ENCODE results near the gene RAB40AL. TPM values are rescaled to one million over a fixed set of nuclear protein-coding genes. Genes with fewer than 3 reads are reported as not detected.
"Not testable (repeated sequence)": the region's sequence is repeated elsewhere in the genome, so short reads cannot be mapped to it uniquely, and the experiment has no call there.

The RAB40AL gene, protein sequence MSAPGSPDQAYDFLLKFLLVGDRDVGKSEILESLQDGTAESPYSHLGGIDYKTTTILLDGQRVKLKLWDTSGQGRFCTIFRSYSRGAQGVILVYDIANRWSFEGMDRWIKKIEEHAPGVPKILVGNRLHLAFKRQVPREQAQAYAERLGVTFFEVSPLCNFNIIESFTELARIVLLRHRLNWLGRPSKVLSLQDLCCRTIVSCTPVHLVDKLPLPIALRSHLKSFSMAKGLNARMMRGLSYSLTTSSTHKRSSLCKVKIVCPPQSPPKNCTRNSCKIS
- polyA plus RNA-seq (2013, experiment 1 of 4): 0.65 TPM
- 0.21 TPM for polyA plus RNA-seq (2013, experiment 2 of 4)
- not detected for polyA plus RNA-seq (2013, experiment 3 of 4)
- polyA plus RNA-seq (2013, experiment 4 of 4): 0.69 TPM

DNA sequence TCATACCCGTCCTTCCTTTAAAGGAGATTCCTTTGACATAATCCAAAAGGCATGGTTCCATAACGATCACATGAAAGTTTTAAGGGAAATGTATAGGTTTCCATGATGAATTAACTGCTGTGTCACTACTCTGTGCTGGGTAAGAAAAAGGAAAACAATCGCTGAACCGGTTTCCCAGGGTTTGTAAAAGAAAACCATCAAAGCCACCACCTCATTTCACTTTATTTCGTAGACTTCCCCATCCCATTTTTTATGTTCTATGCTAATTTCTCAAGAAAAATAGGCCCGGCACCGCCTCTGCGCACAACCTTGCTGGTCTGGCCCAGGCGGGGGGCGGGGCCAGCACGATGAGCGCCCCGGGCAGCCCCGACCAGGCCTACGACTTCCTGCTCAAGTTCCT, at the start of gene RAB40AL:
RAB40AL (plus strand) TSS at position 301 of the 400 bp plus-strand sequence; CDS start at position 348, 47 bp downstream.
- H3K27me3 ChIP-seq (ENCODE audit: control insufficient read depth, insufficient read depth, low read length, poor library complexity, severe bottlenecking); H3K4me3 ChIP-seq (ENCODE audit: insufficient read depth, low read depth, low read length); H3K36me3 ChIP-seq (ENCODE audit: control insufficient read depth, insufficient read depth, low read length); H3K9me3 ChIP-seq (ENCODE audit: control insufficient read depth, low read length); H3K27ac ChIP-seq (ENCODE audit: insufficient read depth, low read depth, low read length, poor library complexity, severe bottlenecking); H3K4me1 ChIP-seq (ENCODE audit: control insufficient read depth, insufficient read depth, low read length): not testable (repeated sequence)
- WGBS, 2 experiments: 94 to 97% methylated on average over 13 of the region's 15 CpGs

DNA sequence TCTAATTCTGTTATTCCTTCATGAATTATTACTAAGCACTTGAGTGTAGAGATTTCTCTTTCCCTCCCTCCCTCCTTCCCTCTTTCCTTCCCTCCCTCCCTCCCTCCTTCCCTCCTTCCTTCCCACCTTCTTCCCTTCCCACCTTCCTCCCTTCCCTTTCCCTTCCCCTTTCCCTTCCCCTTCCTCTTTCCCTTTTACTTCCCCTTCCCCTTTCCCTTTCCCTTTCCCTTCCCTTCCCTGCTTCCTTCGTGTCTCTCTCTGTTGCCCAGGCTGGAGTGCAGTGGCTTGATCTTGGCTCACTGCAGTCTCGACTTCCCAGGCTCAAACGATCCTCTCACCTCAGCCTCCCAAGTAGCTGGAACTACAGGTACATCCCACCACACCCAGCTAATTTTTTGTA, 49.4 kb upstream of the RAB40AL start:
- WGBS, 2 experiments: 79 to 89% methylated on average over 2 to 3 of the region's 3 CpGs

DNA sequence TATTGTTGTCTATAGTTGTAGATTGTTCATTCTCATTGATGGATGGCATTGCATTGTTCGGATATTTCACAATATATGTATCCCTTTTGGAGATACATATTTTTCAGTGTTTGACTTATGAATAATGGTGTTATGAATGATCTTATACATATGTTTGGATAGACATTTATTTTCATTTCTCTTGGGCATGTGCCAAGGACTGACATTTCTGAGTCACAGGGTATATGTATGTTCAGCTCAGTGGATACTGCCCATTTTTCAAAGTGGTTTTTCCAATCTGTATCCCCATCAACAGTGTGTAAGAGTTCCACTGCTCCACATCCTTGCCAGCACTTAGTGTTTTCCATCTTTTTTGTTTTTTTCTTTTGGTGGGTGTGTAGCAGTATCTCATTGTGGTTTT, 45.0 kb upstream of the RAB40AL start:
- no peaks in the 10 kb centered on the region for H3K36me3 ChIP-seq (ENCODE audit: control insufficient read depth, insufficient read depth, low read length)
- H3K27me3 ChIP-seq (ENCODE audit: control insufficient read depth, insufficient read depth, low read length, poor library complexity, severe bottlenecking): no peaks in the 10 kb centered on the region
- H3K27ac ChIP-seq (ENCODE audit: insufficient read depth, low read depth, low read length, poor library complexity, severe bottlenecking): no peak overlapping the region
- no peaks in the 10 kb centered on the region for H3K9me3 ChIP-seq (ENCODE audit: control insufficient read depth, low read length)
- no peak overlapping the region for H3K4me3 ChIP-seq (ENCODE audit: insufficient read depth, low read depth, low read length)
- no peaks in the 10 kb centered on the region for H3K4me1 ChIP-seq (ENCODE audit: control insufficient read depth, insufficient read depth, low read length)
- 80% methylated on average over 1 of the region's 1 CpG; no CpG with 5 or more reads in 1 of the 2 experiments for WGBS, 2 experiments

More for the DNA sequence above, 49.4 kb upstream of the RAB40AL start:
- Histone ChIP-seq H3K36me3 (ENCODE audit: control insufficient read depth, insufficient read depth, low read length) (no peaks in the 10 kb centered on the region), H3K4me3 (ENCODE audit: insufficient read depth, low read depth, low read length) (no peak overlapping the region), H3K27ac (ENCODE audit: insufficient read depth, low read depth, low read length, poor library complexity, severe bottlenecking) (no peak overlapping the region), H3K9me3 (ENCODE audit: control insufficient read depth, low read length) (no peaks in the 10 kb centered on the region), H3K27me3 (ENCODE audit: control insufficient read depth, insufficient read depth, low read length, poor library complexity, severe bottlenecking) (no peaks in the 10 kb centered on the region), H3K4me1 (ENCODE audit: control insufficient read depth, insufficient read depth, low read length) (no peaks in the 10 kb centered on the region)

DNA sequence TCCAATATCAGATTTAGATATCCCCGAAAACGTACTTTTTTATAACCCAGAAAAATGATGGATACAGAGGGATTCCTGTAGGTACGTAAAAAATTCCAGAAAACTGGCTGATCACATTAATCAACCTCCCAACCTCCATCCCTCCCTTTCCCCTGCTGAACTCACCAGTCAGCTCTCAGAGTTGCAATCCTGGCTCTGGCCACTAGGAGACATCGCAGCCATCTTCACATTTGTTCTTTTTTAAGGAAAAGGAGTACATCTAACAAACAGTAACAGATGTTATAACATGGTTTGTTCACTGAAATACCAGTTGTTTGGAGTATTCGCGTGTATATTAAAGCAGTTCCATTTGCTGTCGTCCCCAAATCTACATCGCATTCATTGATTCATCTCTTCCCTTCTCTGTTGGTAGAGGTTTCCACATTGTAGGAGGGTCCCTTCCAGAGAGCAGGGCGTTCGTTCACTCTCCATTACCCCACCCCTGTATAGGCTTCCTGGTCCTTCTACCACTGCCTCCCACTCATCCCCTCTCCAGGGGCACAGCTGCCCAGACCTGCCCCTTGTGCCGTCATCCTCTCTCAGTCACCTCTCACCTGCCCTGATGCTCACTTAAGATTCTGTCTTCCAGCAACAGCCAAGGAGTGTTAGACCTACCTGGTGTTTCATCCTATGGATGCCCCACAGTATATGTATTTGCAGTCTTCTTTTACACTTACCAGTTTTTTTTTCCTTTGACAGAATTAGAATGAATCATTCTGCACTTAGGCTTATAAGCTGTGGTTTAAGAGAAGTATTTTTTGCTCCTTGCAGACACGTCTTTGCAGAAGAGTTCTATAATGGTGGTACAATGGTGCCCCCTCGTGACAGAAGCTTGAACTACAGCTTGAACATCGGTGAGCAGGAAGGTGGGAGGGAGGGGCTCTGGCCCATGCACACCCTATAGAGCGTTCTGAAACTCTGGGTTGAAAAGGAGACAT, 36.8 kb upstream of the RAB40AL start:
- no peaks in the 10 kb centered on the region for H3K27me3 ChIP-seq (ENCODE audit: control insufficient read depth, insufficient read depth, low read length, poor library complexity, severe bottlenecking)
- H3K27ac ChIP-seq (ENCODE audit: insufficient read depth, low read depth, low read length, poor library complexity, severe bottlenecking): no peak overlapping the region
- H3K4me1 ChIP-seq (ENCODE audit: control insufficient read depth, insufficient read depth, low read length): no peaks in the 10 kb centered on the region
- no peaks in the 10 kb centered on the region for H3K9me3 ChIP-seq (ENCODE audit: control insufficient read depth, low read length)
- no peaks in the 10 kb centered on the region for H3K36me3 ChIP-seq (ENCODE audit: control insufficient read depth, insufficient read depth, low read length)
- H3K4me3 ChIP-seq (ENCODE audit: insufficient read depth, low read depth, low read length): no peak overlapping the region
- 44 to 52% methylated on average over 8 to 14 of the region's 15 CpGs for WGBS, 2 experiments

DNA sequence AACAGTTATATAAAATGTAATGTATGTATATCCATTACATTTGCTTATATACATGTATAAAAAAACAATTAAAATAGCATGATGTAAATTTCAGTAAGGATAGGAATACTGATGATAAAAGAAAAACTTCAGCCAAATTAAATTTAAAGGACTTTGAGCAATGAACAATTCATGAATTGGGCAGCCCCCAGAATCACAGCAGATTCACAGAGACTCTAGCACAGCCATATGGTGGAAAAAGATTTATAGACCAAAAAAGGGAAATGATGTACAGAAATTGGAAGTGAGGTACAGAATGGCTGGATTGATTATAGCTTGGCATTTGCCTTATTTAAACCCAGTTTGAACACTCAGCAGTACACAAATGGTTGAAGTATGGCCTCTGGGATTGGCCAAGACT, 34.7 kb upstream of the RAB40AL start:
- H3K27me3 ChIP-seq (ENCODE audit: control insufficient read depth, insufficient read depth, low read length, poor library complexity, severe bottlenecking): no peaks in the 10 kb centered on the region
- no peak overlapping the region for H3K27ac ChIP-seq (ENCODE audit: insufficient read depth, low read depth, low read length, poor library complexity, severe bottlenecking)
- H3K36me3 ChIP-seq (ENCODE audit: control insufficient read depth, insufficient read depth, low read length): no peaks in the 10 kb centered on the region
- H3K9me3 ChIP-seq (ENCODE audit: control insufficient read depth, low read length): no peaks in the 10 kb centered on the region
- no peak overlapping the region for H3K4me3 ChIP-seq (ENCODE audit: insufficient read depth, low read depth, low read length)
- no peaks in the 10 kb centered on the region for H3K4me1 ChIP-seq (ENCODE audit: control insufficient read depth, insufficient read depth, low read length)

DNA sequence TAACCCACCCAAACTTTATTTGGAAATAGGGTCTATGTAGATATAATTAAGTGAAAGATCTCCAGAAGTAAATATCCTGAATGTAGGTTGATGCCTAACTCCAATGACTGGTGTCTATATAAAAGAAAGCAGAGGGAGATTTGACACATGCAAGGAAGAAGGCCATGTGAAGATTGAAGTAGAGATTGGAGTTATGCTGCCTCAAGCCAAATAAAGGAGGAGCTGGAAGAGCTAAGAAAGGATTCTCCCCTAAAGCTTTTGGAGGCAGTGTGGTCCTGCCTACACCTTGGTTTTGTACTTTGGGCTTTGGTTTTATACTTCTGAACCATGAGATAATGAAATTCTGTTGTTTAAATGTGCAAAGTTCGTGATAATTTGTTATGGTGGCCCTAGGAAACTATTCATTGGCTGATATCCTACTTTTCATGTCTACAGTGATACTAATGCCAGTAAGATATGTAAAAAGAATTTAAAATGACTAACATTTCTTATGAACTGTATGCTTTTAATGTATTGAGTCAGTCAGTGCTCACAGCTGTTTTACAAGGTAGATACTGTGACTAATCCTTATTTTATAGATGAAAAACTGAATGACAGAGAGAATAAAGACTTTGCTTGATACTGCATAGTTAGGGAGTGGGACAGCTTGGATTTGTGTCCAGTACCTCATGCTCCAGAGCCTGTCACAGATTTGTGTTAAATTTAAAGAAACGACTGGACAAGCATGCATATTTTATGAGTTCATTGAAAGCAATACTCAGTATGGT, 5.9 kb upstream of the RAB40AL start:
- 80 to 100% methylated on average over 1 to 2 of the region's 2 CpGs for WGBS, 2 experiments

DNA sequence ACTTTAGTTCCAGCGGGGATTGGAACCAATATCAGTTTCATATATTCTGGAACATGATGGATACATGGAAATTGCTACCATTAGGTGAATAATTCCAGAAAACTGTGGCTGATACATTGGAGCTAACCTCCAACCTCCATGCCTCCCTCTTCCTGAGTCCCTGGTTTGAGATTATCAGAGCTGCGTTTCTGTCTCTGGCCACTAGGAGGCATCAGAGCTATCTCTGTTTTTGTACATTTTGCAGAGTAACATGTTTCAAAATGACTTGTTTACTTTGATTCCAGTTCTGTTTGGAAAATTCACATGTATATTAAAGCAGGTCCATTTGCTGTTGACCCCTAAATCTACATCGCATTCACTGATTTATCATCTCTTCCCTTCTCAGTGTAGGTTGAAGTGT, 2.4 kb upstream of the RAB40AL start:
- Histone ChIP-seq H3K4me1 (ENCODE audit: control insufficient read depth, insufficient read depth, low read length) (no peaks in the 10 kb centered on the region), H3K9me3 (ENCODE audit: control insufficient read depth, low read length) (no peaks in the 10 kb centered on the region)
- WGBS, 2 experiments: 58% methylated on average over 2 of the region's 3 CpGs

More for the DNA sequence above, 5.9 kb upstream of the RAB40AL start:
- no peaks in the 10 kb centered on the region for H3K36me3 ChIP-seq (ENCODE audit: control insufficient read depth, insufficient read depth, low read length)
- no peak overlapping the region for H3K27ac ChIP-seq (ENCODE audit: insufficient read depth, low read depth, low read length, poor library complexity, severe bottlenecking)
- no peaks in the 10 kb centered on the region for H3K27me3 ChIP-seq (ENCODE audit: control insufficient read depth, insufficient read depth, low read length, poor library complexity, severe bottlenecking)
- no peak overlapping the region for H3K4me3 ChIP-seq (ENCODE audit: insufficient read depth, low read depth, low read length)
- no peaks in the 10 kb centered on the region for H3K4me1 ChIP-seq (ENCODE audit: control insufficient read depth, insufficient read depth, low read length)
- H3K9me3 ChIP-seq (ENCODE audit: control insufficient read depth, low read length): no peaks in the 10 kb centered on the region

DNA sequence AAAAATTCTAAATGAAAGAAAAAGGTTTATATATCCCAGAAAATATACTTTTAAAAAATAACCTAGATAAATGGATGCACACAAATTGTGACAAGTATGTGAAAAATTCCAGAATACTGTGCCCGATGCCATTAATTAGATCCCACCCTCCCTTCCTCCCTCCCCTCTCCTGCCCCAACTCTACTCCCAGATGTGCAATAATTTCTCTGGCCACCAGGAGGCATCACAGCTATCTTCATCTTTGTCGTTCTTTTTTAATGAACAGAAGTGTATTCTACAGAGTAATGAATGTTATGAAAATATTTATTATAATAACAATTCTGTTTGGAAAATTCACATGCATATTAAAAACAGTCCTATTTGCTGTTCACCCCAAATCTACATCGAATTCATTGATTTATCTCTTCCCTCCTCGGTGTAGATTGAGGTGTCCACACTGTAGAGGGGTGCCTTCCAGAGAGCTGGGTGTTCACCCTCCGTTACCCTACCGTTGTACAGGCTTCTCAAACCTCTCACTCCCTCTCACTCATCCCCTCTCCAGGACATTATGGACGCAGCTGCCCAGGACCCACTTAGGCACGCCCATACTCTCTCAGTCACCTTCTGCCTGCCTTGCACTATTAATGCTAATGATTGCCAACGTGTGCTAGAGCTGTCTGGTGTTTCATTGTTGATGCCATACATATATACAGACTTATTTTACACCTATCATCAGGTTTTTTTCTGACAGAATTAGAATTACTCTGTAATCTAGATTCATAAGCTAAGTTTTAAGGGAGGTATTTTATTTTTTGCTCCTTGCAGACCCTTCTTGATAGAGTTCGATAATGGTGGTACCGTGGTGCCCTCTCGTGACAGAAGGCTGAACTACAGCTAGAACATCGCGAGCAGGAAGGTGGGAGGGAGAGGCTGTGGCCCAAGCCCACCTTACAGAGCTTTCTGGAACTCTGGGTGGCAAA, 14.1 kb downstream of the RAB40AL start:
- 10% methylated on average over 10 to 13 of the region's 14 CpGs for WGBS, 2 experiments
- no peaks in the 10 kb centered on the region for H3K4me1 ChIP-seq (ENCODE audit: control insufficient read depth, insufficient read depth, low read length)
- peak overlapping the region; percentile 33 for H3K4me3 ChIP-seq (ENCODE audit: insufficient read depth, low read depth, low read length)

More for the DNA sequence above, 2.4 kb upstream of the RAB40AL start:
- no peak overlapping the region for H3K27ac ChIP-seq (ENCODE audit: insufficient read depth, low read depth, low read length, poor library complexity, severe bottlenecking)
- no peaks in the 10 kb centered on the region for H3K27me3 ChIP-seq (ENCODE audit: control insufficient read depth, insufficient read depth, low read length, poor library complexity, severe bottlenecking)
- no peak overlapping the region for H3K4me3 ChIP-seq (ENCODE audit: insufficient read depth, low read depth, low read length)
- no peaks in the 10 kb centered on the region for H3K36me3 ChIP-seq (ENCODE audit: control insufficient read depth, insufficient read depth, low read length)

DNA sequence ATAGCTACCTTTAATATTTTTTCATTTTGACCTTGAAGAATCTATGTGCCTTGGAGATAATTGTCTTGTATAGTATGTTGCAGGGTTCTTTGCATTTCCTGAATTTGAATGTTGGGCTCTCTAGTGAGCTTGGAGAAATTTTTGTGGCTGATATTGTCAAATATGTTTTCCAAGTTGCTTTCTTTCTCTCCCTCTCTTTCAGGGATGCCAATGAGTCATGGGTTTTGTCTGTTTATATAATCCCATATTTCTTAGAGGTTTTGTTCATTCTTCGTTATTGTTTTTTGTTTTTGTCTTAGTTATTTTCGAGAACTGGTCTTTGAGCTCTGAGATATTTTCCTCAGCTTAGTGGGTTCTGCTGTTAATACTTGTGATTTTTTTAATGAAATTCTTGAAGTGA, 20.7 kb downstream of the RAB40AL start:
- 84 to 100% methylated on average over 2 of the region's 2 CpGs for WGBS, 2 experiments
- Histone ChIP-seq H3K4me1 (ENCODE audit: control insufficient read depth, insufficient read depth, low read length) (no peaks in the 10 kb centered on the region), H3K36me3 (ENCODE audit: control insufficient read depth, insufficient read depth, low read length) (no peaks in the 10 kb centered on the region), H3K27ac (ENCODE audit: insufficient read depth, low read depth, low read length, poor library complexity, severe bottlenecking) (no peak overlapping the region), H3K9me3 (ENCODE audit: control insufficient read depth, low read length) (no peaks in the 10 kb centered on the region), H3K4me3 (ENCODE audit: insufficient read depth, low read depth, low read length) (no peak overlapping the region), H3K27me3 (ENCODE audit: control insufficient read depth, insufficient read depth, low read length, poor library complexity, severe bottlenecking) (no peaks in the 10 kb centered on the region)

More for the DNA sequence above, 14.1 kb downstream of the RAB40AL start:
- no peaks in the 10 kb centered on the region for H3K9me3 ChIP-seq (ENCODE audit: control insufficient read depth, low read length)
- no peaks in the 10 kb centered on the region for H3K36me3 ChIP-seq (ENCODE audit: control insufficient read depth, insufficient read depth, low read length)
- no peaks in the 10 kb centered on the region for H3K27me3 ChIP-seq (ENCODE audit: control insufficient read depth, insufficient read depth, low read length, poor library complexity, severe bottlenecking)
- no peak overlapping the region for H3K27ac ChIP-seq (ENCODE audit: insufficient read depth, low read depth, low read length, poor library complexity, severe bottlenecking)
